Activated CD4-positive, alpha-beta T cell treated with anti-CD3 and anti-CD28 coated beads, Interleukin-2, amount 50 U/mL, for 48 hours (primary cell): Measurements from ENCODE around the gene INCA1.
A peak's percentile ranks its signal among the peaks of the same experiment; 100 is the strongest.
"Not testable (repeated sequence)": the region's sequence is repeated elsewhere in the genome, so short reads cannot be mapped to it uniquely, and the experiment has no call there.

Source experiments
- DNase-seq, 2 experiments: peaks; one replicate each; pipeline ENCODE4 v3.0.0-alpha.2; 2020

Gene INCA1, protein sequence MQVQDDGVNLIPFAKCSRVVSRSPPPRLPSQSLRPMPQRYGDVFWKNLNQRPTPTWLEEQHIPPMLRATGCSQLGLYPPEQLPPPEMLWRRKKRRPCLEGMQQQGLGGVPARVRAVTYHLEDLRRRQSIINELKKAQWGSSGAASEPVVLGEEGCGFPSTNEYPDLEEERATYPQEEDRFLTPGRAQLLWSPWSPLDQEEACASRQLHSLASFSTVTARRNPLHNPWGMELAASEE

DNA sequence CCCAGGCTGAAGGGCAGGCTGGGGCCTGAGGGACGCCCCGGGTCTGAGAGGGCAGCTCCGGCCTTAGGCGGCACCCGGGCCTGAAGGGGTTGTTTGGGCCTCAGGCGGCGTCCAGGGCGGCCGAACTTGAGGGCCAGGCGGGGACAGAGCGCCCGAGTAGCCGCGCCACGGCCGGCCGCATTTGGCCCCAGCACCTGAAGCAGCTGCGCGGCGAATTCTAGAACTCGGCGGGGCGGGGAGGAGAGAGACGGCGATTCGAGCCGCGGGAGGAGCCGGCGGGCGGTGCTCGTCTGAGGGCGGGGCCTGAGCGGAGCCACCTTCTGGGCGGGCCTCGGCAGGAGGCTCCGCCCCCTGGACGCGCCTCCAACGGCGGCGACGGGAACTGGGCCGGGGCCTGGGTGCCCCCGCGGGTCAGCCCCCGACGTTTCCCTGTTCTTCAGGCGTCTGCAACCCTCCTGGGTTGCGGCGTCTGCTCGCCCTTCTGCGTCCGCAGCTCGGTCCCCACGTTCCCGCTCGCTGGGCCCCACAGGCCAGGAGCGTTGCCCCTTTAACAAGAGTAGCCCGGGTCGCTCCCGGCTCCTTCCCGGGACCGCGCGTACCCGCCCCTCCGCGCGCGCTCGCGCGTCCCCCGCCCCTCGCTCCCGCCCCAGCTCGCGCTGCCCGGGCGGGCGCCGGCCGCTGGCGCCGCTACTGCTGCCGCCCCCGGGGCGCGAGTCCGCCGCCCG lies at the start of gene INCA1, which contains the start of gene KIF1C:
TSS of gene INCA1 (minus strand) at position 221 of the 725 bp plus-strand sequence. CDS start 3,085 bp downstream, outside the sequence.
TSS of gene KIF1C (plus strand) at position 649 of the 725 bp plus-strand sequence. CDS start 2,297 bp downstream, outside the sequence.
- peak; percentile 89 to 91 for DNase-seq

DNA sequence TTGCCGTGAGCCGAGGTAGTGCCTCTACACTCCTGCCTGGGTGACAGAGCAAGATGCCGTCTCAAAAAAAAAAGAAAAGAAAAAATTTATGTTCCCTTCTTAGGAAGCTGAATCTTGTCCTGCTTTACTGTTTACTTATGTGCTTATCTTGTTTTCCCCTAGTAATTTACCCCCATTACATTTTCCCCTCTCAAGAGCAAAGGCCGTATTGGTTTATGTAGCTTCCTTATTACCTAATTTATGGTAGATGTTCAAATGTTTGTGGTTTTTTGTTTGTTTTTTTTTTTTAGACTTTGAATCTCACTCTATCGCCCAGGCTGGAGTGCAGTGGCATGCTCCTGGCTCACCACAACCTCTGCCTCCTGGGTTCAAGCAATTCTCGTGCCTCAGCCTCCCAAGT lies 48.2 kb upstream of the INCA1 start:
- DNase-seq = no peak

DNA sequence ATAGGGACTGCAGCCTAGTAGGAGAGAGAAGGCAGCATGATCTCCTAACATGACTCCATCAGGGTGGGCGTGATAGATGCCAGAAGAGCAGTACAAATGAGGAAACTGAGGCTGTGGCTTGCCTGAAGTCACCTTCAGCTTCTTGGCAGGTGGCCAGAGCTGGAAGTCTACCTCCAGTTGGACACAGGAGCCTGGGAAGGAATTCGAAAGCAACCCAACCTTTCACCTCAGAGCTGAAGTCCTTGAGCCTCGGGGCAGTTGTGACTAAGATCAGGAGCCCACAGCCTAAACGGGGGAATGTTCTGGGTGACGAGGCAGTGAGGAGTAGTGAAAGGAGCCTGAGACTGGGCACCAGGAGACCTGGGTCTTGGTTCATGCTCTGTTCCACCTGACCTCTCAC lies 47.3 kb upstream of the INCA1 start:
- no peak for DNase-seq

DNA sequence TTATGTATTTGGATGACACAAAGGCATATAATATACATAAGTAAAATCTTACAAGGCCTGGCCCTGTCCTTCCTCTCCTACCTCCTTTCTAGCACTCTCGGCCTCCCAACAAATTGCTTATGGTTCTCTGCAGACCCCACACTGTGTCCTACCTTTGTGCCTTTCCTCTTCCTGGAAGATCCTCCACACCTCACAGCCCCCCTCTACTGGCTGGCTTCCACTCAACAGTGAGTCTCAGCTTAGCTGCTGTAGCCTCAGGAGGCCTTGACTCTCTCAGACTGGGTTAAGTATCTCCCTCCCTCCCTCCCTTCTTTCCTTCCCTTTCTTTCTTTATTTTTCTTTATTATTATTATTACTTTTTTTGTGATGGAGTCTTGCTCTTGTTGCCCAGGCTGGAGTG lies 46.2 kb upstream of the INCA1 start:
- DNase-seq = no peak

DNA sequence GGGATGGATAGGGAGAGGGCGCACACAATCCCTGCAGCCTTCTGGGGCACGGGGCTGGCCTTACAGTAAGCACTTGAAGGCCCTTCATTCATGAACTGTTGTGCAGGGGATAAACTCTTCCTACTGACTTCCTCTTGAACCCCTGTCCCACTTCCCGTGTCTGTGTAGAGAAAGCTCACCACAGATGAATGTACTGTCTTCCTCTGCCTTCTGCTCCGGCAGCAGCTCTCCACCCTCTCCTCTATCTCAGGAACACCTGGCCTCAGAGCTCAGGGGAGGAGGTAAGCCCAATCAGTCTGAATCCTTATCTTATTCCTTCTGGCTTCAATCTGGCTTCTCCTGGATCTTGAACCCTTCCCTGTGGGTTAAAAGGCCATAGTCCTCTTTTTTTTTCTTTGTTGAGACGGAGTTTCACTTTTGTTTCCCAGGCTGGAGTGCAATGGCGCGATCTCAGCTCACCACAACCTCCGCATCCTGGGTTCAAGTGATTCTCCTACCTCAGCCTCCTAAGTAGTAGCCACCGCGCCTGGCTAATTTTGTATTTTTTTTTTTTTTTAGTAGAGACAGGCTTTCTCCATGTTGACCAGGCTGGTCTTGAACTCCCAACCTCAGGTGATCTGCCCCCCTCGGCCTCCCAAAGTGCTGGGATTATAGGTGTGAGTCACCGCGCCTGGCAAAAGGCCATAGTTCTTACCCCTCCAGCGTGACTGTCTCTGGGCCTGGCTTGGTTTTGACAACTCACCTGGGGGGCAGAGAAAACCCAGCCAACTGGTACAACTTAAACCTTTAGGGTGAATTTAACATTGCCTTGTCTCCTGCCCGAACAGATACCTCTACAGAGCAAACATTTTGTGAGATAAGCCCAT lies 45.1 kb upstream of the INCA1 start:
- DNase-seq = peak; percentile 25 to 48

DNA sequence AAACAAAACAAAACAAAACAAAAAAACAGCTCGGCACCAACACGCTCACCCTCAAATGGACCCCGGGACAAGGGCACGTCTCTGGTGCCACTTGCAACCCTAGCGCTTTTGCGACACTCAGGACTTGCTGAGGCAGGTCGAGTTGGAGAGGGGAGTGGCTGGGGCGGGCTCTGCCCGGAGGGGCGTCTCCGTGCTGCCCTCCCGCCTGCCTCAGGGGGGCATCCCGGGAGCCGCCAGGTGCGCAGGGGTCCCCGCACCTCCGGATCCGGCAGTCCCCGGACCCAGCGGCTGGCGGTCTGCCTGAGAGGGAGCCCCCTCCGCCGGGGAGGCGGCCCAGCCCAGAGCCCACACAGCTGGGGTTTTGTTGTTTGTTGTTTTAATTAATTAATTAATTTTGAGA lies 38.0 kb upstream of the INCA1 start, which contains the start of gene SLC52A1:
TSS of gene SLC52A1 (minus strand) at position 112 of the 400 bp plus-strand sequence. CDS start 820 bp downstream, outside the sequence.
- DNase-seq = no peak

DNA sequence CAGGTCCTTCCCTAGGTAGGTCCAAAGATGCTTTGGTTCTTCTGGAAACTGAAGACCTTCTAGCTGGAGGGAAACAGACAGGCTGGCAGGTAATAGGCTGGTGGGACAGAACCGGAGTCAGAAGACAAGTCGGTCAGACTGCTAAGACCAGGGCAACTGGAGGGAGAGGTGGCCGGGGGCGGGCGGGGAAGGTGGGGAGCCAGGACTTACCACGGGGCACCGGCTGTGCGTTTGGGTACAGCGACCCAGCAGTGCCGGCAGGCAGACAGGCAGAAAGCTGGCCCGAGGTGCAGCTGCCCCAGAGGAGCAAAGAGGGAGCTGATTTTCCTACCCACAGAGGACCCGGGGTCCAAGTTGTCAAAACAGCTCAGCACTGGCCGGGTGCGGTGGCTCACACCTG lies 37.3 kb upstream of the INCA1 start:
- no peak for DNase-seq

DNA sequence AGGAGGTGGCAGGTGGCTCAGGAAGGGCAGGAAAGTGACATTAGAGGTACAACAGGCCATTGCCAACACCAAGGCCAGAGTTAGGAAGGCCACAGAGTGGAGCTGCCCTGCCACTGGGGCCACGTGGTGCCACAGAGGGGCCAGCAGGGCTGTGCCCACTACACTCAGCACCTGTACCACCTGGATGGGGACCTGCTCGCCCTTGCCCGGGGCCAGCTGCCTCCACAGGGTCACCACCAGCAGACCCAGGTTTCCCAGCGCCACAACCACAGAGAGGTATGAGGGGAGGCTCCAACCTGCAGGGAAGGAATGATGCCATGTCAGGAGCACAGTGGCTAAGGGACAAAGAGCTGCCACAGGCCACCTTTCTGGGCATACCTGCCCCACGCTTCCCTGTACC lies 36.7 kb upstream of the INCA1 start:
- no peak for DNase-seq

DNA sequence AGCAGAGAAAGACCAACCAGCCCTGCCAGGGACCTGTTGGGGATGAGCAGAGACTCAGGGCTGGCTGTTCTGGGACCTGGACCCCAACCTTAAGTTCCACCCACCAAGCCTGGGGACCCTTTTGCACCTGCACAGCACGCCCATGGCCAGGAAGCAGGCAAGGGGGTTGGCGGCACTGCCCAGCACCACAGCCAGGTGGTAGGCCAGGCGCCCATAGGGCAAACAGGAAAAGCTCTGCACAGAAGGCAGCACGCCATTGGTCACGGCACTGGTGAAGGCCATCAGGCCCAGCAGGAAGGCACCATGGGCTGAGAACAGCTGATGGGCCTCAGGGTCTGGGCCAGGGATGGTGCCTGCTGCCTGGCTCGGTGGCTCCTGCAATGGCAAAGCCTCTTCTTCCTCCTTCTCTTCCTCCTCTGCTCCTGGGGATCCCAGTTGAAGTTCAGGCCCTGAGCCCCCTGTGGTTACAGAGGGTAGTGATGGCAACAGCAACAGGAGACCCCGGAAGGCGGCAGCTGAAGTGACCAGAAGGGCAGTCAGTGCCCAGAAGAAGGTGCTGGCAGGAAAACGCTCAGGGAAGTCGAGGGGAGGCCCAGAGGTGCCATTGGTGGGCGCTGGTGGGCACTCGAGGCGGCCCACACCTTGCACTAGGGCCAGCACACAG lies 36.2 kb upstream of the INCA1 start:
- DNase-seq = no peak

DNA sequence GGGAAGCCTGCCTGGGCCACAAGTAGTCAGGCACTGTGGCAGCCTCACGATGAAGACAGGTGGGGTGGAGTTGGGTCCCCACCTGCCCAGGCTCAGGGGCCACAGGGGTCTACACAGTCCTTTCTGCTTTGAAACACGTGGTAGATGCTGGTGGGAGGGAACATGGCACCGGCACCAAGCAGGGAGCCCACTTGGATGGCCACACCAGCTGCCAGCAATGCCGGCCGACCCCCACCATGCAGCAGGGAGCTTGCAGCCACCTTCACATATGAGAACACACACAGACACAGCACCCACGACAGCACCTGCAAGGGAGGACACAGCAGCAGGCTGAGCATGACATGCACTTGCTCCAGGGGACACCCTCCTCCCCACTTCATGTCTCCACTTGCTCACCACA lies 35.5 kb upstream of the INCA1 start:
- DNase-seq = no peak

DNA sequence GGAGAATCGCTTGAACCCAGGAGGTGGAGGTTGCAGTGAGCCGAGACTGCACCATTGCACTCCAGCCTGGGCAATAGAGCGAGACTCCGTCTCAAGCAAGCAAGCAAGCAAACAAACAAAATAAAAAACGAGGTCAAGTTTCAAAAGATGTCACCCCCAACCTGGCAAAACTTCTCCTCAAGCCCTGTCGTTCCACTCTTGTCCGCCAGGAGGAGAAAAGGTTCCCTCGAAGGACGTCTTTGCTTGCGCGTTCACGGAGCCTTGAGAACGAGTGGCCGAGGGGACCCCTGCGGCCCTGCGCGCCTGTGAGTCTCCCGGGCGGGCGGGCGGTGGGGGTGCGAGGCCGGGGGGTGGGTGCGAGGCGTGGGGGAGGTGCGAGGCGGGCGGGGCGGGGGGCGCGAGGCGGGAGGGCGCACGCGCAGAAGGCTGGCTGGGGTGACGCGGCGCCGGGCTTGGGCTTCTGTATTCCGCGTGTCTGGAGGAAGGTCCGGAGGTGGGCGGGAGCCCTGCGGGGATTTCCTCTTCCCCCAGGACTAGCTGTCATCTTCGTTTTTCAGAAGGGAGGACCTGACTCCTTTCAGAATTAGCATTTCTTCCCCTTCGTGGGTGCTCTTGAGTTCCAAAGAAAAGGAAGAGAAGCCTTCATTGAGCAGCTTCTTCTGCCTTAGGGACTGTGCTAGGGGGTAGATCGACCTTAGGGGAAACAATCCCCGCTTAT lies 34.2 kb upstream of the INCA1 start:
- peak; percentile 87 to 91 for DNase-seq

DNA sequence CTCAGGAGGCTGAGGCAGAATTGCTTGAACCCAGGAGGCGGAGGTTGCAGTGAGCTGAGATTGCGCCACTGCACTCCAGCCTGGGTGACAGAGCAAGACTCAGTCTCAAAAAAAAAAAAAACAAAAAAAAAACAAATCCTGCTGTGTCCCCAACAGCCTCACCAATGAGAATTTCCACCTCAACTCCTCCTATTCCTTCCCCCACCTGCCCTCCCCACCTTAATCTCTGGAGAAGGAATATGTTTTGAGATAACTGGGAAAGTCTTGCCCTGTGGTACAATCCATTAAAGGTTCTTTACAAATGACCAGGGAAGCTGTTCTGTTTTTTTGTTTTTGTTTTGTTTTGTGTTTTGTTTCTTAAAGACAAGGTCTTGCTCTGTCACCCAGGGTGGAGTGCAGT lies 32.8 kb upstream of the INCA1 start:
- not testable (repeated sequence) for DNase-seq

DNA sequence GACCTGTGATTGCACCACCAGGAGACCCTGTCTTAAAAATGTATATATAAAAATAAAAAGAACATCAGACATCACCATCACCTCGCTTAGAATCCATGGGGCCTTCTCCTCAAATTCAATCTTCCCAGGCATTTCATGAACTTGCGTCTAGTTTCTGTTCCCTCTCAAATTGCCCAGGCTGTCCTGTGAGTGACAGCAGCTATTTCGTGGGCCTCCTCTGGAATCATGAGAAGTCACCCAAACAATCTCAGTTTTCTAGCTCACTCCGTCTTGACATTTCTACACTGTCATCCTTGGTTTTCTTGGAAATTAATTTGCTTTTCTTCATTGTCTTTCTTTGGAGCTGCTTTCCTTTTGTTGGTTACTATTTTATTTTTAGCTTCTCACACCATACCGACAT lies 30.6 kb upstream of the INCA1 start:
- DNase-seq = no peak

DNA sequence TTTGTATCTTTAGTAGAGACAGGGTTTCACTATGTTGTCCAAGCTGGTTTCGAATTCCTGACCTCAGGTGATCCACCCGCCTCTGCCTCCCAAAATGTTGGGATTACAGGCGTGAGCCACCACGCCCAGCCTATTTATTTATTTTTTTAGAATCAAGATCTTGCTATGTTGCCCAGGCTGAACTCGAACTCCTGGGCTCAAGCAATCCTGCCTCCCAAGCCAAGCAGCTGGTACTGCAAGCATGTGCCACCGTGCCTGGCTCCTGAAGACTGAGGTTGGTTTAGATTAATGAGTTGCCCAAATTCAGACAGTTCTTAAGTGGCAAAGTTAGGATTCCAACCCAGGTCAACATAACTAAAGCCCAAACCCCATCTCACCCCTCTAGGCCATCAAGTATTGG lies 30.0 kb upstream of the INCA1 start:
- DNase-seq = no peak

DNA sequence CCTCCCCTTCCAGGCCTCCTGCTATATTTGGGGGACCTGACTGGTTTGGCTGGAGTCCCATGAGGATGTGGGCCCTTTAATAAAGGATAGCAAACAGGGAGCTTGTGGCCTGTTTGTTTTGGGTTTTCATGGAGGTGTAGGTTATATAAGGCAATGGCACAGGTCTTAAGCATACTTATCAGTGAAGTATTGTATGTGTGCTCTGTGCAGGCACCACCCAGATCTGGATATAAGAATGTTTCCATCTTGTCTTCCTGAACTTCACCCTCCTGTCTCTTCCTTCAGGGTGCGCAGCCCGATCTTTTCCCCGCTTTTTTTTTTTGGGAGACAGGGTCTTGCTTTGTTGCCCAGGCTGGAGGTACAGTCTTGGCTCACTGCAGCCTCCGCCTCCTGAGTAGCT lies 27.3 kb upstream of the INCA1 start:
- DNase-seq = no peak

DNA sequence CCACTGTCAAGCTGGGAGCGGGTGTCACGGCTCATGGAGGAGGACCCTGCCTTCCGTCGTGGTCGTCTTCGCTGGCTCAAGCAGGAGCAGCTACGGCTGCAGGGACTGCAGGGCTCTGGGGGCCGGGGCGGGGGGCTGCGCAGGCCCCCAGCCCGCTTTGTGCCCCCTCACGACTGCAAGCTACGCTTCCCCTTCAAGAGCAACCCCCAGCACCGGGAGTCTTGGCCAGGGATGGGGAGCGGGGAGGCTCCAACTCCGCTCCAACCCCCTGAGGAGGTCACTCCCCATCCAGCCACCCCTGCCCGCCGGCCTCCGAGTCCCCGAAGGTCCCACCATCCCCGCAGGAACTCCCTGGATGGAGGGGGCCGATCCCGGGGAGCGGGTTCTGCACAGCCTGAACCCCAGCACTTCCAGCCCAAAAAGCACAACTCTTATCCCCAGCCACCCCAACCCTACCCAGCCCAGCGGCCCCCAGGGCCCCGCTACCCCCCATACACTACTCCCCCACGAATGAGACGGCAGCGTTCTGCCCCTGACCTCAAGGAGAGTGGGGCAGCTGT lies 26.3 kb upstream of the INCA1 start:
- no peak for DNase-seq

DNA sequence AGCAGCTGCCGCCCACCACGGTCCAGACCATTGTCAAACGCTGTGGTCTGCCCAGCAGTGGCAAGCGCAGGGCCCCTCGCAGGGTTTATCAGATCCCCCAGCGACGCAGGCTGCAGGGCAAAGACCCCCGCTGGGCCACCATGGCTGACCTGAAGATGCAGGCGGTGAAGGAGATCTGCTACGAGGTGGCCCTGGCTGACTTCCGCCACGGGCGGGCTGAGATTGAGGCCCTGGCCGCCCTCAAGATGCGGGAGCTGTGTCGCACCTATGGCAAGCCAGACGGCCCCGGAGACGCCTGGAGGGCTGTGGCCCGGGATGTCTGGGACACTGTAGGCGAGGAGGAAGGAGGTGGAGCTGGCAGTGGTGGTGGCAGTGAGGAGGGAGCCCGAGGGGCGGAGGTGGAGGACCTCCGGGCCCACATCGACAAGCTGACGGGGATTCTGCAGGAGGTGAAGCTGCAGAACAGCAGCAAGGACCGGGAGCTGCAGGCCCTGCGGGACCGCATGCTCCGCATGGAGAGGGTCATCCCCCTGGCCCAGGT lies 24.9 kb upstream of the INCA1 start:
- DNase-seq = no peak

DNA sequence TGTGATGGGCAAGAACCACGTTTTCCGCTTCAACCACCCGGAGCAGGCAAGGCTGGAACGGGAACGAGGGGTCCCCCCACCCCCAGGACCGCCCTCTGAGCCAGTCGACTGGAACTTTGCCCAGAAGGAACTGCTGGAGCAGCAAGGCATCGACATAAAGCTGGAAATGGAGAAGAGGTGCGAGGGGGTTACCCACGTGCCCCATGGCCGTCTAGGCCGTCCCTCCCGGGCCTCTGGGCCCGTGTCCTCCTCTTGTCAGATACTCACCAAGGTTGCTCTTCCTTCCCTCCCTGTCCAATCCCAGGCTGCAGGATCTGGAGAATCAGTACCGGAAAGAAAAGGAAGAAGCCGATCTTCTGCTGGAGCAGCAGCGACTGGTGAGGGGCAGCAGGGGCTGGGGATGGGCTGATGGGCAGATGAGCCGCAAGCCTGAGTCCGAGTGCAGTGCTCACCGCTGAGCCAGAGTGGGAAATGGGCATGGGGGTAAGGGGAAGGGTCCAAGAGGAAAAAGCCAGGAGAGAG lies 23.2 kb upstream of the INCA1 start:
- no peak for DNase-seq

DNA sequence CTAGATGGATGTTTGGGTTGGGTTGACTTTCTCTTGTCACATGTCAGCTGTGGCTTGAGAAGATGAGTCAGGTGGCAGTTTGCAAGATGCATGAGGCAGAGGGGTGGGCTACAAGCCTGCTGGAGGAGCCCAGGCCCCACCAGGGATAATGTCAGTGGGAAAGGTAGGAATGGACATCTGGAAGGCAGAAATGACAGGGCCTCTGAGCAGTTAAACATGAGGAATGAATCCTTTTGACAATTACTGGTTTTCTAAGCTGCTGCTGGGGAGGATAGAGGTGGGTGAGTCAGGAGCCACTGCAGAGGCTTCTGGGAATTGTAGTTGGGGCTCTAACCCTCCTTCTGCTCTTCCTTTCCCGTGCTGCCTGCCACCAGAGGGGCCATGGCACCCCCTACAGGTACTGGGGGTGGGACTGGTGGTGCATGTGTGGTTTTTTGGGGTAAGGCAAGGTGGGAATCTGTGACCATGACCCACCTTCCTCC lies 22.2 kb upstream of the INCA1 start:
- peak; percentile 28 to 34 for DNase-seq

DNA sequence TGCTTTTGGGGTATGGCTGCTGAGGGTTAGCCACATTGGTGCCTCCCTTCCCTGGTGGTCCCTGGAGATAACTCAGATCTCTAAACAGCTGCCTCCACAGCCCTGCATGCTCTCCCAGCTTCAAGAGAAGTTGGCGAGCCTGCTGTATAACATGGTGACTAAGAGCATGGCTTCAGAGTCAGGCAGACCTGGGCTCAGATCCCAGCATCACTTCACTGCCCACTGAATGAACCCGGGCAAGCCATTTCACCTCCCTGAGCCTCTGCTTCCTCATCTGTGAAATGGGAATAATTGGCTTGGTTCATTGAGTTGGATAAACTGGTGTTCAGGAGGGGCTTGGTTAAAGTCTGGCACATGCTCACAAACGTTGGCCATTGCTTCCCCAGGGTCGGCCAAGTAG lies 17.0 kb upstream of the INCA1 start:
- DNase-seq = no peak

DNA sequence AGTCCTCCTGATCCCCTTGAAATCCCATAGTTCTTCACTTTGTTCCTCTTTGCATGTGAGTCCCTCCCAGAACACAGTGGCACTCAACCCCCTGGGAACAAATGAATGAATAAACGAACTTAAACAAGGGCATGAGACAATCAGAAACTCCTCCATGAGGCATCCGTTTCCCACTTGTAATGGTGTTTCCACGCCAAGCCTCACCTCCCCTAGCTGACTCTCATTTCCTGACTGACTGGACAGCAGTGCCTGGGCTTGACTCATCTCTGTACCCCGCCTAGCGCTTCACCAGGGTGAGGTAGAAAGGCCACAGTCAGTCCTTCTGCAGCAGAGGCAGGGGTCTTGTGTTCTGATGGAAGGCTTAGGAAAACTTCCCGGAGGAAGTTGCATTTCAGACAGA lies 14.6 kb upstream of the INCA1 start:
- DNase-seq = peak; percentile 48 to 60
